ENCODE data around the gene AMER2.

- TF ChIP-seq CTCF (IDR thresholded peaks at IDR 0.05 in 8 of 11, conservative IDR thresholded peaks at IDR 0.05 in 3 of 11) (no peak), POLR2A (IDR thresholded peaks at IDR 0.05) (no peak)
These were observed 28.4 kb downstream of the AMER2 start for GRCh38 chr13:25143706-25144105.
